Measurements from ENCODE around the gene MAP7D1.

Gene MAP7D1

GRCh38 chr1:36160949-36161485 is 5.1 kb downstream of the MAP7D1 start:
- peak overlapping the region; percentile 76 for H3K4me3 ChIP-seq (ENCODE audit: low read depth, low read length)
- TF ChIP-seq CTCF (IDR thresholded peaks at IDR 0.05; ENCODE audit: borderline replicate concordance, insufficient read depth, low read depth, low read length) = peak; percentile 18; the same call in 1 of the 2 replicates

- H3K4me3 ChIP-seq (ENCODE audit: low read depth, low read length) = peak overlapping the region; percentile 76
- TF ChIP-seq CTCF (IDR thresholded peaks at IDR 0.05; ENCODE audit: borderline replicate concordance, insufficient read depth, low read depth, low read length) = no peak
Measured at GRCh38 chr1:36161641-36162531, 5.9 kb downstream of the MAP7D1 start.

GRCh38 chr1:36162680-36163239 is 6.8 kb downstream of the MAP7D1 start:
- no peak for TF ChIP-seq CTCF (IDR thresholded peaks at IDR 0.05; ENCODE audit: borderline replicate concordance, insufficient read depth, low read depth, low read length)
- no peak overlapping the region for H3K4me3 ChIP-seq (ENCODE audit: low read depth, low read length)

- no peak overlapping the region for H3K4me3 ChIP-seq (ENCODE audit: low read depth, low read length)
- no peak for TF ChIP-seq CTCF (IDR thresholded peaks at IDR 0.05; ENCODE audit: borderline replicate concordance, insufficient read depth, low read depth, low read length)
Measured at GRCh38 chr1:36163426-36163825, 7.5 kb downstream of the MAP7D1 start.

- H3K4me3 ChIP-seq (ENCODE audit: low read depth, low read length) = no peak overlapping the region
- TF ChIP-seq CTCF (IDR thresholded peaks at IDR 0.05; ENCODE audit: borderline replicate concordance, insufficient read depth, low read depth, low read length) = no peak
Measured at GRCh38 chr1:36164361-36164760, 8.4 kb downstream of the MAP7D1 start.

- no peak overlapping the region for H3K4me3 ChIP-seq (ENCODE audit: low read depth, low read length)
- TF ChIP-seq CTCF (IDR thresholded peaks at IDR 0.05; ENCODE audit: borderline replicate concordance, insufficient read depth, low read depth, low read length) = no peak
Measured at GRCh38 chr1:36165145-36165544, 9.2 kb downstream of the MAP7D1 start.

Measured in GM12875 (cell line).